ENCODE data around the gene CARD9.

The CARD9 gene

DNA sequence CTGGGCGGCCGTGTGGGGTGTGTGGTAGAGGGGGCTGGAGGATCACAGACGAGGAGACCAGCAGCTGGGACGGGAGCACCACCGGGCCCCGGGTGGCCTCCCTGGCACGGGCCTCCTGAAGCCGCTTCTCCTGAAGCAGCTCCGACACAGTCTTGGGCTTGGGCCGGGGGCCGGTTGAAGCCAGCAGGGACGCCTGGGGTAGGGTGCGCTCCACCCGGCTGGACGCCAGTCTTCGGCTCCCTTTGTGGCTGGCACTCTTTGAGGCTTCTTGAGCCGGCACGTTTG lies 5.5 kb upstream of the CARD9 start:
- no peak for DNase-seq

DNA sequence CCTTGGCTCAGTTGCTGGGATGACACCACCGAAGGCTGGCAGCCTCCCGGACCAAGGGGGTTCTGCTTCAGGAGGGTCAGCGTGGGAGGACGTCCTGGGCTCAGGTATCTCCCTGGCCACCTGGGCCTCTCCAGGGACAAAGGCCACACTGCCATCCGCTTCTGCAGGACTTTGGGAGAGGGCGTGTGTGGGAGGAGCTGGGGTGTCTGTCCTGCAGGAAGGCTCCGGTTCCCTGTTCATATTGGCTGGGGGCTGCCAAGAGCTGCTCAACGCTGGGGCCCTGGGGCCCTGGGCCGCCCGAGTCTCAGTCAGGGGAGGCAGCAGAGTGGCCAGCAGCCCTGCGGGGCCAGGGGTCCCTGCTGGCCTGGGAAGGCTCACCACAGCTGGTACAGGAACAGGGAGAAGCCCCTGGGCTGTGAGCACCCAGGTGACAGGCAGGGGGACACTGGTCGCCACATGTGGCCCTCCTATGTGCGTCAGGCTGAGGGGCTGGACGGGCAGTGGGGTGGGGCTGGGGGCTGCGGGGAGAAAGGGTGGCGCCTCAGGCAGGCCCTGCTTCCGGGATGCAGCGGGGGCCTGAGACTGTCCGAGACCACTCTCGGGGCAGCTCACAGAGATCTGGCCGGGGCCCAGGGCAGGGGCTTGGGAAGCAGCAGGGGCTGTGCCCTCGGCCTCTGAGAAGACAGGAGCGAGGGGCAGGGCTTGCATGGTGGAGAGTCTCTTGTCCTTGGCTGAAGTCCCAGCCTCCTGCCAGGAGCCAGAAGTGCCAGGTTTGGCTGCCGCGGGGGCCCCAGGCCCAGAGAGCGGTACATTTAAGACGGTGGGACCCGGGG lies 4.9 kb upstream of the CARD9 start:
- no peak for DNase-seq

DNA sequence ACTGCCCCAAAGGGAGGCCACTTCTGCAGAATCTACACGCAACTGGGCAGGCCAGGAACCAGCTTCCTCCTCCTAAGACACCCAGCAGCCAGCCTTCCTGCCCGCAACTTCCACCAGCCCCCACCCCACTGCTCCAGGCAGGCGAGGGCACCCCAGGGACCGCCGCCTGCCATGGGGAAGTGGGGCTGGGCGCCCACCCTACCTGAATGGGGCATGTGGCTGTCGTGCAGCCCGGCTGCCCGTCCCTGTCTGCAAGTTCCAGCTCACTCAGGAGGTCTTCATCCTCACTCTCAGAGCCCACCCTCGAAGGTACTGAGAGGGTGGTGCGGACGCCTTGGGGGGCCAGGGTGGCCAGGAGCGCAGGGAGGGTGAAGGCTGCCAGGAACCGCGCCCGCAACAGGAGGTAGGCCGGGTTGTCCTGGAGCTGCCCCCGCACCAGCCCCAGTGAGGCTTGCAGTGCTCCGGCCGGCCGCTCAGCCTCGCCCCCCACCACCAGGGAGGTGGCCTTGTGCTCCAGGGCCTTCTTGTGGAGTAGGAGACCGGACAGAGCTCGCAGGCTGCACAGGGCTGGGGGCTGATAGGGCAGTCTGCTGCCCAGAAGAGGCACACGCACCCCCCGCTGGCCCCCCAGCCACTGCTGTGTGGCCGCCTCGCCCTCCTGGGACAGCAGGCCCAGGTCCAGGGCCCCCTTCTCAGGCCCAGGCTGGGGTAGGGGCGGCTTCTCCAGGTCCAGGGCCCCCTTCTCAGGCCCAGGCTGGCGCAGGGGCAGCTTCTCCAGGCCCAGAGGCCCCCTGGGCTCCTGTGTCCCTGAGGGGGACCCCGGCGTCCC lies 4.1 kb upstream of the CARD9 start:
- DNase-seq = no peak

DNA sequence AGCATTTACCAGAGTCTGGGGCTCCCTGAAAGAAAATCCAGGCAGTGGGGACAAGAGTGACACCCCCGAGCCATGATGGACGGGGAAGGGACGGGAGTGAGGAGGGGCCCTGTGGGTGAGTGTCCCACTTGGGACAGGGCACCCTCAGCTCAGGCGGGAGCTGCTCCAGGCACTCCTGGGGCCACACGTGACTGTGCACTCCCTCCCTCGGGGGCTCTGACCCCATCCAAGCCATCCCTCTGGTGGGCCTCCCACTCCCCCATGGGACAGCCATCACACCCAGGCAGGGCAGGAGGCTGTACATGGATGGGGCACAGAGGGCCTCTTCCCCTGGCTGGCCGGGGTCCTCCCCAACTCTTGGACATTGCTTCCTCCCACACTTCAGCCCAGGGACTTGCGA lies 3.0 kb upstream of the CARD9 start:
- DNase-seq = no peak

DNA sequence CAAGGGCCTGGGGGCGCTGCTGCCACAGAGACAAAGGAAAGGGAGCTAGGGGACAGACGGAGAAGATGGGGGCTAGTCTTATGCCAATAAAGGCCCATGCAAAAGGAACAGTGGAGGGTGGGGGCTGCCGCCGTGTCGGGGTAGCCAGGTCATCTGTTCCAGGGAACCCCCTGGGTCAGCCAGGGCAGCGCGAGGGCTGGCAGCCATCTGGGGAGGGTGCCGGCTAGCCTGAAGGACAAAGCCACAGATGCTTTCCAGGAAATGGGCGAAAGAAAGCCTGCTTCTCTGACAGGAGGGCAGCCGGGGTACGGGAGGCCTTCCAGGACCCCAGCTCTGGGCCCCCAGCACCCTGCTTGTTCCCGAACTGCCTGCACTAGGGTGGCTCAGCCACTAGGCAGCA lies 1.6 kb upstream of the CARD9 start:
- DNase-seq = no peak

DNA sequence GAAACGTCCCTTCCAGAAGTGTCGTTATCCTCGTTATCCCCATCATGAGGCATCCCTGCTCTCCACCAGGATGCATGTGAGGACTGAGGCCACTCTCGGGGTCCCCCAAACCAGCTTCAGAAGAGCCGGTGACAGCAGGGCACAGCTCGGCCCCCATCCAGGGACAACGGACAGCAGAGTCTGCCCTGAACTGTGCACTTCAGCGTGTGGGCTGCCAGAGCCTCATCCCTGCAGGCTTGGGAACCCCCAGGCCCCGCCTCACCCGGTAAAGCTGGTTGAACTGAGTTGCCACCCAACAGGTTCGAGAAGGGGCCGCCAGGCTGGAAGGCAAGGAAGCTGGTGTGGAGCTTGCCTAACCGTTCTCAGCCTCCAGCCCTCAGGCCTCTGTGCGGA lies 710 bp upstream of the CARD9 start:
- no peak for DNase-seq

DNA sequence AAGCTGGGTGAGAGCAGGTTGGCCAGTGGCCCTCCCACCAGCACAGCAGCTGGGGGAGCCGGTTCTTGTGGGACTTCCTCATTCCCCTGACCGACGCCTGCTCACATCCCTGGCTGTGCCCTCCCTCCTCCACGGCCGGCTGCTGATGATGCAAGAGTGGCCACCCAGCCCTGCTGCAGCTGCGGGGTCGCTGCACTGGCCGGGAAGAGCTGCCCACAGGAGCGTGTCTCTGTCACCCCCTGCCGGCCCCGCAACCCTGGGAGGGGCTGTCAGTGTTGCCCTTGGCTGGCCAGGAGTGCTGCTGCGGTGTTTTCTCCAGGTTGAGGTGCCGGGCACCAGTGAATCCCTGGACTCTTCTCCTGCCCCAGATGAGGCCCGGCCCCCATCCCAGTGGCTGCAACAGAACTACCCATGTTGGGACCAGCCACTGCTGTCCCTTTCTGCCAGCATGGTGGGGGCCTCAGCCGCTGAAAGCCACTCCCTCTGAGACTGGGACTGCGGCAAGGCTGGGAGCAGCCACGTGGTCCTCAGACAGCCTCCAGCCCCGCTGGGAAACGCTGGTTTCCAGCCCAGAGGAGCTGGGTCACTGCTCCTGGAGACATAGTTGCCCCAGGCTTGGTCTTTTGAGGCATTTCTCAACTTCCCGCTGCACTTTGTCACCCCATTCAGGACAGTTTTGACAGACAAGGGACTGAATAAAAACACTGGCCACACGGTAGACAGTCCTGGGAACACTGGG lies 739 bp downstream of the CARD9 start:
- no peak for DNase-seq

DNA sequence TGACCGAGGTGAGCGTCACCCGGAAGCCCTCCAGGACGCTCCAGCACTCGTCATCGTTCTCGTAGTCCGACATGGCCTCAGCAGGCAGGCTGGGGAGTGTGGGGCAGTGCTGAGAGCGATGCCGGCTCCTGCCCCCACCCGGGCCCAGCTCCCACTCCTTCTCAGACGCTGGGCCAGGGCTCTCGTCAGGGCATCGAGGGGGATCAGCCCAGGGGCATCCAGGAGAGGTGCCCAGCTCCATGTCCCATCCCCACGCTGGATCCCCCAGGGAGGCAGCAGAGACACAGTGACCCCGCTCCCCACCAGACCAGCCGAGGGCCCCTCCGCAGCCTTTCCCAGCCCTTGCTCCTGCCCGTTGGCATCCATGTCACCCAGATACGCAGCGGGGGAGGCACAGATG lies 1.5 kb downstream of the CARD9 start:
- no peak for DNase-seq

DNA sequence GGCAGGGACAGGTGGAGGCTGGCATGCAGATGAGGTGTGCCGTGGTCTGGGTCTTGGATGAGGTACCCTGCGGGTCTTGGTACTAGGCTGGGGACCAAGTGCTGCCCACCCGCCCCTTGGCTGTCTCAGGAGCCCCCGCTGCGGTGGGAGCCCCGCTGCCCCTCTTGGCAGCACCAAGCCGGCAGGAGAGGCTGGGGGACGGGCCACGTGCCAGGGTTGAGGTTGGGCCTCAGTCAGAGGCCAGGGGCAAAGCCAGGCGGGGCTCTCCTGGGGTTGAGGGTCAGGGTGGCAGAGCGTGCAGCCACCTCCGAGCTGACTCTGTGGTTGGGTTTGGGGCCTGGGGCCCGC lies 2.0 kb downstream of the CARD9 start:
- DNase-seq = no peak

DNA sequence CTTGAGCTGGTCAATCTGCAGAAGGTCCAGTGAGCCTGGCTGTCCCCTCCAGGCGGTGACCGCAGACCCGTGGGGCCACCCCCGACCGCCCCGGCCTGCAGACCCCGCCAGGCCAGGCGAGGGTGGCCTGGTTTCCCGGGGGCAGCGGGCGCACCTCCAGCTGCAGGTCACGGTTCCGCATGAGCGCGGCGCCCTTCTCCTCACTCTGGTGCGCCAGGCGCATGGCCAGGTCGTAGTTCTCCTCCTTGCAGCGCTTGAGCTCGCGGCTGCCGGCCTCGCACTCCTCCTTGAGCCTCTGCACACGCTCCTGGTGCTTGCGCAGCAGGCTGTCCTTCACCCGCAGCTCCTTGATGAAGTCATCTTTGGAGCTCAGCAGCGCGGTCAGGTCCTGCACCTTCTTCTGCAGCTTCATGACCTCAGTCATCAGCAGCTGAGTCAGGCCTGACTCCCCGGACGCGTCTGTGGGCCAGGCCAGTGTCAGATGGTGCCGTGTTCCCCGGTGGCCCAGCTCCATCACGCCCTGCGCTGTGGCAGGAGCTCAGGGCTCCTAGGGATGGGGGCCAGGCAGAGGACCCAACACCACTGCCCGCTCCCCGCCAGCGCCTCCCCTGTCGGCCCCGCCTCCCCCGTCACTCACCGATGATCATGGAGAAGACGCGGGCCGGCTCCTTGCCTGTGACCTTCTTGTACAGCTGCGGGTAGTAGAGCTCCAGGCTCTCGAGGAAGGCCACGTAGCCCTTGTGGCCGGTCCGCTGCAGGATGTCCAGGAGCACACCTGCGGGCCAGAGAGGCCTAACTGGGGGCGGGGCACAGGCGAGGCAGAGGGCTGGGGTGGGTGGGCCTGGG lies 2.6 kb downstream of the CARD9 start:
- DNase-seq = no peak

DNA sequence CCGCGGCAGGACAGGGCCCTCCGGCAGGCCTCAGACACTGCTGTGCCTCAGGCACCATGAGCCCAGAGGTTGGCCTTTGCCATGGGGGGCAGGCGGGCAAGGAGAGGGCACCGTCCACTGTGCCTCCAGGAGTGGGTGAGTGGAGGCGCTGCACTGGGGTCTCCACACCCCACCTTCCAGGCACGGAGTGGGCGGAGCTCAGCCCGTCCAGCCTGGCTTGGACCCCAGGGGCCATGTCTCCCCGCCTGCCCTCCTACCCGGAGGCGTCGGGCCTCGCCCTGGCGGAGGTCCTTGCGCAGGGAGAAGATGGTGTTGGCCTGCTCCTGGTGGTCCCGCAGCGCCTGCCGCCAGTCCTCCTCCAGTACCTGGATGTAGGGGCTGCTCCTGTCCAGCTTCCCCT lies 3.4 kb downstream of the CARD9 start:
- DNase-seq = no peak

DNA sequence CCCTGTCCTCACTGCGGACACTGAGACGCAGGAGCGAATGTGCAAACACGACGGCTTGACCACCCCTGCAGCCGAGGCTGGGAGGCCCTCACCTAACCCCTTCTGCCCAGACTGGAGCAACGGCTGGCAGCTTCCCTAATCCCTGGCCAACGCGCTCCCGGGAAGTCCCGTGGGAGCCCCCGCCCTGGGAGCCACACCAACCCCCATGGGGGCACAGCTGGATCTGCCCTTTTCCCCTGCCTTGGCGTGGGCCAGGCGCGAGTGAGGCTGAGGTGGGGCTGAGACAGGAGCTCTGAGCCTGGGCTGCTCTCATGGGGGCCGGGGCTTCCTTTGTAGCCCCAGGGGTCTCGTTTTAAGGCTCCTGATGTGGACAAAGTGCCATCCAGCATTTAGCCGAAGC lies 5.3 kb downstream of the CARD9 start:
- DNase-seq = no peak

DNA sequence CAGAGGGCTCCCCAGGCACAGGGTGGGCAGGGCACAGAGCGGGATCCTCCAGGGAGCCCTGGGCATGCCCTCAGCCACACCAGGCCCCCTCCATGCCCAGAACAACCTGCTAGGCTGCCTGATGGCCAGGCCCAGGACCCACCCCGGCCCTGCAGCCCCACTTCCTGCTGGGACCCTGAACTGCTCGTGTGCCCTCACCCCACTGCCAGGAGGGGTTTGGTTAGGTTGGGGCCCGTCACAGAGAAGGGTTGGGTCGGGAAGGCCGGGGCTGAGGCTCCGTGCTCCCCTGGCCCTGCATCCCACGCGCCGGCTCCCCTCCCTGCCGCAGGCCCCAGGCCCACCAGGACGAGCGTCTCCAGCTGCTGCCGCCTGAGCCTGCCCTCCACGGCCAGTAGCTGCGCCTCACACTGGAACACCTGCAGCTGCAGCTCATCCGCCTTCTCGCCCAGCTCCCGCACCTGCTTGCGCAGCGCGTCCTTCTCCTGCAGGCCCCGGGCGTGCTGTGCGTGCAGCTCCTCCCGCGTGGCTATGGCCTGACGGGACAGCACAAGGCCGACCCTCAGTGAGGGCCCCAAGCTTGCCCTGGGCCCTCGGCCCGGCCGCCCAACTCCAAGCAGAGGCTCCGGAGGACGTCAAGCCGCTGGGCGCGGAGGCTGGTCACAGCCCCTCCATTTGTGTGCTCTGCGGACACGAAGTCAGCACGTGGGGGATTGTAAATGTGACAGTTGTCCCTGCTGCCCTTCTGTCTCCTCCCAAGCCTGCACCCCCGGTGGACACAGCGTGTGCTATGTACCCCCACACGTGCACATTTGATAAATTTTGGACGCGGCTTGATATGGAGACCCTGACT lies 5.9 kb downstream of the CARD9 start:
- DNase-seq = no peak

DNA sequence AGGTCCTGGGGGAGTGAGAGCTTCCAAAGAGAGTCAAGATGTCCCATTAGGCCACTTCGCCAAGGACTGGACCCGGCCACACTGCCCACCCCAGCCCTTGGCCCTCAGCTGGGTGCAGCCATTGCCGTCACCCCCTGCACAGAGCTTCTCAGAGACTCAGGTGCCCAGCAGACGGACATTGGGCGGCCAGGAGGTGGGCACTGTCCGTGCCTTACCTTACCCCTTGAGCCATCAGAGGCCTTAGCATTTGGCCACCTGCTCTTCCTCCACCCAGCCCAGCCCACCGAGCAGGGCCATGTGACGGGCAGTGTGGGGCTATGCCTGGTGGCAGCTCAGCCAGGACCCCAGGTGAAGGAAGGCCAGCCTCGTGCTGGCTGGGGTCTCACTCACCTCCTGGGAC lies 6.6 kb downstream of the CARD9 start:
- no peak for DNase-seq

DNA sequence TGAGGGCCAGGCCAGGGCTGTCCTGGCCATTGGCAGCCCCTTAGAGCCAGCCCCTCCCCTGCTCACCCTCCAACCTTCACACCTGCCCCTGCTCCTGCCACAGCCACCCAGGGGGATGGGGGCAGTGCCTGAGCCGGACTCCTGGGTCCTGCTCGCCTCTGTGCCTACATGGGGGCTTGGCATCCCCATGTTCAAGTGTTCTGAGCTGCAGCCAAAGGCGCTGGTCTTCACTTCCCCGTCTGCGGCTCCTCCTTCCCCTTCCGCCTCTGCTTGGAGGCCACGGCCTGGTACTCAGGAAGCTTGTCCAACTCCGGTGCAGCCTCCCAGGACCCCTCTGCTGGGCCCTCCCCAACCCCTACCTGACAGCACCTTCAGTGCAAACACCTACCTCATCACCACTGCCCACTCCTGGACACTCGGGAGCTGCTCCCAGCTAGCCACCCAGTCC lies 7.7 kb downstream of the CARD9 start:
- DNase-seq = no peak

DNA sequence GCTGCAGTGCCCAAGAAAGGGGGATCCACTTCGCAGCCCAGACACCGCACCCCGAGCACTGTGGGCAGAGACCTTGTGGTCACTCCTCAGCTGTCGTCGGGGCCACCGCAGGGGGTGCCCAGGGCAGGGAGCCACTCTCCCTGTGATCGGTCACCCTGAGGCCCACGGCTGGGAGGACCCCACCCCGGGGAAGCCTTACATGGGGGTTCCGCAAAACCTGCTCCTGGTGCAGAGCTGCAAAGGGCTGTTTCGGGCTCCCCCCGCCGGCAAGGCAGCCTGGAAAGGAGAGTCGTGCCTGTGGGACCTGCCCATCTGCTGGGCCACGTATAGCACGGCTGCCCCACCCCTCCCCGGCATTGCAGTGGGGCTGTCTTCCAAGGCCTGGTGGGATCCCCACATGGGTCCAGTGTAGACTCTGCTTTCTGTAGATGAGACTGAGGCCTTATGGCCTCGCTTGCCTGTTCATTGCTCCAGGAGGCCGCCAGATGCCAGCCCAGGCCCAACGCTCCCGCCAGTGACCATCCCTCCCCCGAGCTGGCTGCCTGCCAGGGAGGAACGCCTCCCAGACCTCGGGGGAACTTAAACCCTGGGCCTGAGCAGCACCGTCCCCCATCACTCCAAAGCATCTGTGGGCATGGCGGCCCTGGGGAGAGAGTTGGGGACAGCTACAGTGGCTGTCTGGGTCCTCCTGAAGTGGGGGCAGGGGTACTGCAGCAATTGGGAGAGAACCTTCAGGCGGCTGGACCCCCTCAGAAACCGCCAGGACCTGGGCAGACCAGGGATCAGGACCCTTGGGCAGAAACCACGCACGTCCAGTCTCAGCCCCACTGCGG lies 8.3 kb downstream of the CARD9 start:
- no peak for DNase-seq

DNA sequence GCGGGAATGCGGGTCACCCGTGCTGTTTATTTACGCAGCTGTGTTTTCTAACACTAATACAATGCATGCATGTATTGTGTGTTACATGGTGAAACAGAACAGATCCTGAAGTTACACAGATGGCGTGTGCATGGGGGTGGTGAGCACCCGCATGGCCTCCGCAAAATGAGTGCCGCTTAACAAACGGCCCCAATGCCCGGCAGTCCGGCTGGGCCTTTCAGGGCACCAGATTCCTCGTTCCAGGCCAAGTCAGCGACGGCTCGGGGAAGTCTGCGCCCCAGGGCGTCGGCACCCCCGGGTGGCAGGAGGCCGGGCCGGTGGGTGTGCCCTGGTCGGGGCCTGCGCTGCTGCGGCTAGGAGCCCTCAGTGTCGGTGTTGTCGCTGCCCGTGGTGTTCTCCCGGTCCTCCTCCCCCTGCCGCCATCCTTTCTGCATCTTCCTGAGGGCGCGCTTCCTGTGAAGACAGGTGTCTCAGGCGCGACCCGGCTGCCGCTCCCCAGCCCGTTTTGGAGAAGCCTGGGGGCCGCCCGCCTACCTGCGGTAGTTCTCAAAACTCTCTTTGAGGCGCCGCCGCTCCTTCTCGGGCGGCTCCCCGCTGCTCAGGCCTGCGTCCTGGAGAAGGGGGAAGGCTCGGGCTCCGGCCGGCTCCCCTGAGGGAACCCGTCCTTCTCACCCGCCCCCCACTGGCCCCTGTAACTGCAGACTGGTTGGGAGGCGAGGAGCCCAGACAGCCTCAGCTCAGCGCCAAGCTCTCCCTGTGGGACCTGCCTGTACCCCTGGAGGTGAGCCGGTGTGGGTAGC lies 9.3 kb downstream of the CARD9 start:
- DNase-seq = no peak

DNA sequence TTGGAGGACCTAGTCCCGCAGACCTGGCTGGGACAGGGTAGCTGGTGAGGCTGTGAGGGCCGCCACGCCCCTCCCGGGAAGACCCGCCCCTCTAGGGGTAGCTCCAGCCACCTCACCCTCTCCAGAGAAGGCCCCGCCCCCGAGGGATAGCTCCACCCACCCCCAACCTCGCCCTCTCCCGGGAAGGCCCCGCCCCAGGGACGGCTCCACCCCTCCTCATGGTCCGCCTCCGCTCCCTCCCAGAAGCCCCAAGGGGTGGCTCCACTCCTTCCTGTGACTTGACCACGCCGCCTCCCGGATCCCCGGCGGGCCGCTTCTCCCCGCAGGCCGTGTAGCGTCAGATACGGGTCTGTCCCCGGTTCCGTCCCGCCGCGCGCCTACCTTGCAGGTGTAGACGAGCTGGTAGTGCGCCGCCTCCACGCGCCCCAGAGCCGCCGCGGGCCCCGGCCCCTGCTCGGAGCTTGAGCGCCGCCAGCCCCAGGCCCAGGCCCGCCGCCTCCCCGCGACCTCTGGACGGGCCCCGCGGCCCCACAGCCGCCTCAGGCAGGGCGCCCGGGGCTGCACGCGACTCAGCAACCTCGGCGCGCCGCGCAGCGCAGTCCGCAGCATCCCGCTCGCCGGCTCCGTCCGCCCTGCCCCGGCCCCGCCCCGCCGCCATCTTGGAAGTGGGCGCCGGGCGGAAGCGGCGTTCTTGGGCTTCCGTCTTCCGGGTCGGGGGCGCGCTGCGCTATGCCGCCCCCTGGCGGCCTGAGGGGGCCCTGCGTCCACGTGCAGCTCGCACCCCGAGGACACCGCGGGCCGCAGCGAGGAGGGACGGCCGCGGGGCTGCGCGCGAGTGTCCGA lies 10.1 kb downstream of the CARD9 start, which contains the start of gene DNLZ:
Gene DNLZ, minus strand, starts transcription at position 639 of the 843 bp plus-strand sequence. Its CDS starts 30 bp downstream, at position 609.
- peak; percentile 34 for DNase-seq

DNA sequence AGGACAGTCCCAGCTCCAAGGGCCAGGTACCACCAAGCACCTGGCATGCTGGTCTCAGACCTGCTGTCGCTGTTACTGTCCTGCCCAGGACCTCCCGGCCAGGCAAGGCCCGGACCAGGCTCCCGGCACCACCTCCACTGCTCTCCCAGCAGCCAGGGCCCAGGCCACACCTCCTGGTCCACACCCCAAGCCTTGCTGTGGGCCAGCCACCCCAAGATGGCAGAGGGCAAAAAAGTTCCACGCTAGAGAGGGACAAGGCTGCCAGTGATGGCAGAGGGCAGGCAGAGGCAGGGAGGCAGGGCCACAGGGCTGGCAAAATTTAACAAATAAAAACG lies 11.1 kb downstream of the CARD9 start:
- no peak for DNase-seq

Data from NCI-H187 treated with DMSO at 0.1 percent for 48 hours (cell line).